ENCODE data around the gene RNF151.
"Not testable (repeated sequence)": the region's sequence is repeated elsewhere in the genome, so short reads cannot be mapped to it uniquely, and the experiment has no call there.

Gene RNF151

DNA sequence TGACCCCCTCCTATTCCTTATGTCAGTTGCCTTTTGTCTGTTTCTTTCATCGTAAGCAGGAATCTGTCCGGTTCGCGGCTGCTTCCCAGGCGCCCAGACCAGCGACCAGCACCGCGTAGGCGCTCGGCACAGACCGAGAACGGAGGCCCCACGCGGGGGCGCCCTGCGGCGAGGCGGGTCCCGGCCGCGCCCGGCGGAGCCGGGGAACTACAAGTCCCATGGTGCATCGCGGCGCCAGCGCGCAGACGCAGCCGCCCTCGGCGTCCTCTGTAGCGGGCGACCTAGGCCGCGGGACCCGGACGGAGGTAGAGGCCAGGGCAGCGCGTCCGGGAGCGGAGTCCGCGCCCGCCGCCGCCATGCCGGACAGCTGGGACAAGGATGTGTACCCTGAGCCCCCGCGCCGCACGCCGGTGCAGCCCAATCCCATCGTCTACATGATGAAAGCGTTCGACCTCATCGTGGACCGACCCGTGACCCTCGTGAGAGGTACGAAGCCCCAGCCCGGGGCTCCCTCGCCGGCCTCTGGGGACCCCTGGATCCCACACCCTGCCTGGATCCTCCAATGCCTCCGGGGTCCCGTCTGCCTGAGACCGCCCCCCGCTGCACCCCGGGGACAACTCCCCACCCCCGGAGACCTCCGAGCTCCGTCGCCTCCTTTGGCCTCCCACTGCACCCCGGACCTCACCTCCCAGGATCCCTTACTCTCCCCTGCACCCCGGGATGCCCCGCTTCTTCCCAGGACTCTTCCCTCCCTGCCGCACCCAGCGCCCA, 7.2 kb upstream of the RNF151 start, which contains the start of gene NDUFB10:
NDUFB10 (plus strand) TSS at position 270 of the 771 bp plus-strand sequence; CDS start at position 357, 87 bp downstream.
- peak; percentile 90 for DNase-seq

DNA sequence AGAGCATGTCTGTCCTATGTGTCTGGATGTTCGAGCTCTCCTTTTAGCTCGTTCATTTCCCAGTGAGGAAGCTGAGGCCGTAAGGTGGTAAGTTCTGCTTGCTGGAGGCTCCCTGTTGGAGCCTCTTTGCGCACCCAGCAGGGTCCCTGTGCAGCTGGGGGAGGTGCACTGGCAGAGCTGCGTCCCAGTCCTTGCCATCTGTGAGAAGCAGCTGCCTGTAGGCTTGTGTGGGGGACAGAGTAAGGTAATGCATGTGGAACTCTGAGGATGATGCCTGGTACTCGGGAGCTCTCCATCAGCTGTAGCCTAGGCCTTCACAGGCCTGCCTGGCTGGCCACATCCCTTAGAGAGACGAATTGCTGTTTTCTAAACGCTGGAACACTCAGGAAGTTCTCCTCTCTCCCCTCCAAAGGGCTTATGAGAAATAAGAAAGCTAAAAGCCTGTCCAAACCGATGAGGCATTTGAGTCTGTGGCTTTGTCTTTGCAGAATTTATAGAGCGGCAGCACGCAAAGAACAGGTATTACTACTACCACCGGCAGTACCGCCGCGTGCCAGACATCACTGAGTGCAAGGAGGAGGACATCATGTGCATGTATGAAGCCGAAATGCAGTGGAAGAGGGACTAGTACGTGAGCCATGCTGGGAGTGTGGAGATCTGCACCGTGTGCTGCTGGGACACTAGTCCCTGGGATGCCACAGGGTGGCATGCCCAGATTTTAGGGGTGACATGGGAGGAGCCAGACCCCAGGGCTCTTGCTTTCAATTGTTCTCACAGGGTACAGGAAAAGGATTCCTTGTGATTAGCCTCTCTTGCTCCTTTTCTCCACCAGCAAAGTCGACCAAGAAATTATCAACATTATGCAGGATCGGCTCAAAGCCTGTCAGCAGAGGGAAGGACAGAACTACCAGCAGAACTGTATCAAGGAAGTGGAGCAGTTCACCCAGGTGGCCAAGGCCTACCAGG, 5.7 kb upstream of the RNF151 start:
- DNase-seq = peak; percentile 43

DNA sequence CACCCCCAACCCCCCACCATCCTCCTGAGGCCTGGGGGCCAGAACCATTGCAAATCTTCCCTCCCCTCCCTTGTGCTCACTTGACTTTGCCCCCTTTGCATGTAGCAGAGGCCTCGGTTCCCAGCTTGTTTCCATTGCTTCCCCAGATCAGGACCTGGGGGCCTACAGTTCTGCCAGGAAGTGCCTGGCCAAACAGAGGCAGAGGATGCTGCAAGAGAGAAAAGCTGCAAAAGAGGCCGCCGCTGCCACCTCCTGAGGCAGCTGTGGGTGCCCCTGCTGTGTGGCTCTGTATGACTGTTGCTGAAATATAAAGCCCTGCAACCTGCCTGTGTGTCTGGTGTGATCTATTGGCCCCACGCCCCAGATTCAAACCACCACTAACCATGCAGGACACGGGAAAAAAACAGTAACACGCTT, 5.0 kb upstream of the RNF151 start:
- no peak for DNase-seq

GRCh38 chr16:1962161-1963153, 4.2 kb upstream of the RNF151 start:
- DNase-seq = not testable (repeated sequence)

- DNase-seq = no peak
Observed at GRCh38 chr16:1963806-1964505, 2.7 kb upstream of the RNF151 start.

- peak; percentile 99 for DNase-seq
Observed at GRCh38 chr16:1964506-1965395, 1.9 kb upstream of the RNF151 start, which contains the start of gene RPS2. RPS2 (minus strand) TSS chr16:1964826; CDS start chr16:1964625, 201 bp downstream.

DNA sequence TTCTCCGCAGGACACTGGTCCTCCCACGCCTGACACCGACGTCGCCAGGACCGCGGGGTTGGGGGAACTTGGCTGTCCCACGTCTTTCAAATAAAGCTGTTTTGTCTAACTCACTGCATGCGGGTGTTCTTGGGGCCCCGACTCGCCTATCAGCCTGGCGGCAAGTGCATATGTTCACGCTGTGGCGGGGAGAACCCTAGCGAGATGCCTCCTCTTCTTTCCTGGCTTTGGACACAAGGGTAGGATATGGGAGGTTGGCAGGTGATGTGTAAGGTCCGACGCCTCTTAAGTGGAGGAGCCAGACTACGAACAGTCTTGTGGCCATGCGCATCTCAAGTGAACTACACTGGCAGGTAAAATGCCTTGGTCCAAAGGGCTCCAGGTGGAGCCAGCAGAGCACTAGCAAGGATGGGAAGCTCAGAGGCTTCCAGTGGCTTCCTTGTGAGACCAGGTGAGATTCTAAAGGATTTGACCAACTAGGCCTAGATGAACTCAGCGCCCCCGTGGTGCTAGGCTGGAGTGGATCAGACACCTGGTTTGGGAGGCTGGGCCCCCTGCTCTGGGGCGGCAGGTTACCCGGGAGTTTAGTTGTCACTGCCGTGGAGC, 1.2 kb upstream of the RNF151 start:
- no peak for DNase-seq

DNA sequence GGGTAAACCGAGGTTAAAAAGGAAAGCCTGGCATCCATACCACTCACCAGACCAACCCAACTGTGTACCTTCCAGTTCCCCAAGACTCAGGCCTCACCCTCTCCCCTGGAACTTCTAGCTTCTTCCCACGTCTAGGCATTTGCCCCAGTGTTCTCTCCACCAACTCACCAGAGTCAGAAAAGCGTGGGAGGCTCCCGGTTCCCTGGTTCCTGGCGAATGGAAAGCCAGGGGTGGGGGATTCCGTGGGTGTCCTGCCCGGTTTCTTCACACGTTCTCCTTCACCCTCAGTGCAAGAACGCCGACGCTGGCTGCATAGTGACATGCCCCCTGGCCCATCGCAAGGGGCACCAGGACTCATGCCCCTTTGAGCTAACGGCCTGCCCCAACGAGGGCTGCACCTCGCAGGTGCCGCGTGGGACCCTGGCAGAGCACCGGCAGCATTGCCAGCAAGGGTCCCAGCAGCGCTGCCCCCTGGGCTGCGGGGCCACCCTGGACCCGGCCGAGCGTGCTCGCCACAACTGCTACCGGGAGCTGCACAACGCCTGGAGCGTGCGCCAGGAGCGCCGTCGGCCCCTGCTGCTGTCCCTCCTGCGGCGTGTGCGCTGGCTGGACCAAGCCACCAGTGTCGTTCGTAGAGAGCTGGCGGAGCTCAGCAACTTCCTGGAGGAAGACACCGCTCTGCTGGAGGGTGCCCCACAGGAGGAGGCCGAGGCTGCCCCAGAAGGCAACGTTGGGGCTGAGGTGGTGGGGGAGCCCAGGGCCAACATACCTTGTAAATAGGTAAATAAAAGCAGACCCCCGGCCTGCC, 1.7 kb downstream of the RNF151 start:
- no peak for DNase-seq

GRCh38 chr16:1971796-1972489, 5.3 kb downstream of the RNF151 start, which contains the start of gene TBL3:
TBL3 (plus strand) TSS chr16:1972053; CDS start chr16:1972165, 112 bp downstream.
- peak; percentile 97 for DNase-seq

DNA sequence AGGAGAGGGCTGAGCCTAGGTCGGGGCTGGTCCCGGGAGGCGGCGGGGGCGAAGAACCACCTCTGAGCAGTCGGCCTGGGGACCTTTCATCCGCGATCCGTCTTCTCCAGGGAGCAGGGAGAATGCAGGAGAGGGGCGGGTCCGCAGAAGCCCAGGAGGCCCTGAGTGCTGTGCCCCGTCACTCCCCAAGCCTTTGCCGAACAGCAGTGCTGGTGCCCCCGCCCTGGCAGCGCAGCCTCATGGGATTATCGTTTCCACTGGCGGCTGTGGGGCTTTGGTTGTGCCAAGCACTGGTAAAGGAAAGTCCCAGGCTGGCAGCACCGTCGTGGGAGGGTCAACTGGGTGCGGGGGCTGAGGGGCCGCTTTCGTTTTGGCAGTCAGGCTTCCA, 5.8 kb downstream of the RNF151 start:
- no peak for DNase-seq

- no peak for DNase-seq
Observed at GRCh38 chr16:1973461-1974156, 7.0 kb downstream of the RNF151 start.

GRCh38 chr16:1974157-1975070, 7.8 kb downstream of the RNF151 start:
- DNase-seq = no peak

DNA sequence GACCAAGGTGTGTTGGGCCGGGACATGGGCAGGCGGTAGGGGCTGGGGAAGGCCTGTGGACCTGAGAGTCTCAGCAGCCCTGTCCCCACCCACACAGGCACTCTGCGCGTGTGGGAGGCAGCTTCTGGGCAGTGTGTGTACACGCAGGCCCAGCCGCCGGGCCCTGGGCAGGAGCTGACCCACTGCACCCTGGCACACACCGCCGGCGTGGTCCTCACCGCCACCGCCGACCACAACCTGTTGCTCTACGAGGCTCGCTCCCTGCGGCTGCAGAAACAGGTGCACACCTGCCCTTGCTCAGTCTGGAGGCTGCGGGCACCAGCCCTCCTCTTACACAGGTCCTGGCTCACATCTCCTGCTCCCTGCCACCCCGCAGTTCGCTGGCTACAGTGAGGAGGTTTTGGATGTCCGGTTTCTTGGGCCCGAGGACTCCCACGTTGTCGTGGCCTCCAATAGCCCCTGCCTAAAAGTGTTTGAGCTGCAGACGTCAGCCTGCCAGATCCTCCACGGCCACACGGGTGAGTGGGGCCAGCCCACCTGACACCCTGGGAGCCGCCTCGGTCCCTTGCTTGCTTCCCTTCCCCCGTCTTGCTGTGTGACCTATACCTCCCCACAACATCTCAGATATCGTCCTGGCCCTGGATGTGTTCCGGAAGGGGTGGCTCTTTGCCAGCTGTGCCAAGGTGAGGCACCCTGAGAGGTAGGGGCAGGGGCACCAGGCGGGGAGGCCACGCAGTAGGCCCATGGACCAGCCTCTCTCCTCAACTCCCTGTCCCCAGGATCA, 9.0 kb downstream of the RNF151 start:
- DNase-seq = no peak

GRCh38 chr16:1976216-1976520, 9.5 kb downstream of the RNF151 start:
- DNase-seq = no peak

GRCh38 chr16:1976951-1977874, 10.6 kb downstream of the RNF151 start:
- no peak for DNase-seq

All from fibroblast of skin of scalp (primary cell).